ENCODE results near the gene KDELR3.

DNA sequence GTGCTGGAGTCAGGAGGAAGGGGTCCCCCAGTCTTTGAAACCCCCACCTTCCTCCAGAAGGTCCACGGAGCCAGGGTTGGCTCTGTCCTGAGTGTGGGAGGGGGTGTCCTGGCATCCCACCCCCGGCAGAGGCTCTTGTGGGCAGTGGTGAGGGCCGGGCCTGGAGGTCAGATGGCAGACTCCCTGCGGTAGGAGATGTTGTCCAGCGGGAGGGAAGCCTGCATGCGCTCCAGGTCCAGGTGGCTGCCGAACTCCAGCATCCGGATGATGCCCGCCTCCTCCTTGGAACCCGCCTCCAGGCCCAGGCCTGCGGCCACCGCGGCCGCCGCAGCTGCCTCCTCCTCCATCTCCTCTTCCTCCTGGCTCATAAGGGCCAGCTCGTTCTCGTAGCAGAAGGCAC, 41.3 kb upstream of the KDELR3 start:
- TF ChIP-seq POLR2A (IDR thresholded peaks at IDR 0.05) = no peak
- TF ChIP-seq, protein P1, sequence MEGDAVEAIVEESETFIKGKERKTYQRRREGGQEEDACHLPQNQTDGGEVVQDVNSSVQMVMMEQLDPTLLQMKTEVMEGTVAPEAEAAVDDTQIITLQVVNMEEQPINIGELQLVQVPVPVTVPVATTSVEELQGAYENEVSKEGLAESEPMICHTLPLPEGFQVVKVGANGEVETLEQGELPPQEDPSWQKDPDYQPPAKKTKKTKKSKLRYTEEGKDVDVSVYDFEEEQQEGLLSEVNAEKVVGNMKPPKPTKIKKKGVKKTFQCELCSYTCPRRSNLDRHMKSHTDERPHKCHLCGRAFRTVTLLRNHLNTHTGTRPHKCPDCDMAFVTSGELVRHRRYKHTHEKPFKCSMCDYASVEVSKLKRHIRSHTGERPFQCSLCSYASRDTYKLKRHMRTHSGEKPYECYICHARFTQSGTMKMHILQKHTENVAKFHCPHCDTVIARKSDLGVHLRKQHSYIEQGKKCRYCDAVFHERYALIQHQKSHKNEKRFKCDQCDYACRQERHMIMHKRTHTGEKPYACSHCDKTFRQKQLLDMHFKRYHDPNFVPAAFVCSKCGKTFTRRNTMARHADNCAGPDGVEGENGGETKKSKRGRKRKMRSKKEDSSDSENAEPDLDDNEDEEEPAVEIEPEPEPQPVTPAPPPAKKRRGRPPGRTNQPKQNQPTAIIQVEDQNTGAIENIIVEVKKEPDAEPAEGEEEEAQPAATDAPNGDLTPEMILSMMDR (IDR thresholded peaks at IDR 0.05) = no peak
